ENCODE data around the gene PLEKHJ1. TPM values are rescaled to one million over a fixed set of nuclear protein-coding genes. Genes with fewer than 3 reads are reported as not detected.

Gene PLEKHJ1
- total and polyA plus RNA-seq, 2 of the 8 experiments (the other 6 are each of a cell fraction or from before 2014, with no cell fraction given): 135 to 187 TPM

DNA sequence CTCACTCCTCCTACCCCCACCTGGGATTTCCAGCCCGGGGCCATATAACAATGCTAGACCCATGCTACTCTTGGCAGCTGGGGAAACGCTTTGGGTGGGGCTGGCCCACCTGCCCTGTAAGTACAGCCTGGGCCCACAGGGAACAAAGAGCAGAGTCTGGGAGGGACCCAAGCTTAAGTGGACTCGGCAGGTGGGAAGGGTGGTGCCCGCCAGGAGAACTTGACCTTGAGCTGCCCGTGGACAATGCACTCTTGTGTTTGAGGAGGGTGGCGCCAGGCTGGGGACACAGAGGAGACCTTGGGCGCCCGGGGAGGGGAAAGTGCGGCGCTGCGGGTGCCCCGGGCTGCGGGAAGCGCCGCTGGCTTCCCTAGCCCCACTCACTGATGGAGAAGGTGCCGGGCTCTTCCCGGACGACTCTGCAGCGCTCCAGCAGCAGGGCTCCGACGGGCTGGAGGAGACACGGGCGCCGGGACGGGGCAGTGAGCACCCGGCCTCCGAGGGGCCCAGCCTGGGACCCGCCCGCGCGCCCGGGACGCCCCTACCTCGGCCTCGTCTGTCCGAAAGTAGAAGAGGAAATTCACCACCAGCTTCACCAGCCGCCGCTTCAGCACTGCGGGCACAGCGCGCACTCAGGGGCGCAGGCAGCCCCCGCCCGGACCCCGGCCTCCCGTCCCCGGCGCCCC, 607 bp downstream of the PLEKHJ1 start:
- H3K4me1 ChIP-seq (replicated peaks in 1 of 4; ENCODE audit: control insufficient read depth in 3 of 4, insufficient read depth in 4 of 4, low read length in 3 of 4): peaks cover 0 to 19% (median 10%) of the 10 kb centered on the region in 4 experiments; a peak in 6 of 7 replicates
- no peaks in the 10 kb centered on the region for H3K27me3 ChIP-seq (replicated peaks in 1 of 4; ENCODE audit: control insufficient read depth in 3 of 4, extremely low read depth in 1 of 4, insufficient read depth in 3 of 4, low read length in 3 of 4)
- H2BK20ac ChIP-seq (ENCODE audit: low read length): no peak overlapping the region
- peak overlapping the region; percentile 69 for H3K56ac ChIP-seq (replicated peaks; ENCODE audit: insufficient read length, low read depth, low read length)
- peak overlapping the region; percentile 34 for H4K91ac ChIP-seq (replicated peaks; ENCODE audit: insufficient read length, low read length)
- H3K4me3 ChIP-seq (ENCODE audit: extremely low read depth in 1 of 4, insufficient read depth in 2 of 4, low read depth in 3 of 4, low read length in 4 of 4): peak overlapping the region; percentile 56 to 86 (median 79)
- ChIA-PET CTCF (ENCODE audit: partially characterized antibody) (interaction anchor here (0.7 to 1.5 kb wide), 15 partner anchors 10 to 90 kb away, joined by 3 to 8 read pairs (median 4); no protein-coding TSS in a partner anchor), POLR2A (ENCODE audit: partially characterized antibody) (interaction anchor here (0.7 to 4.7 kb wide), 20 partner anchors 9 to 150 kb away, joined by 3 to 52 read pairs (median 3); partner anchors contain the start of genes AMH and DOT1L)
- H4K8ac ChIP-seq (ENCODE audit: extremely low read depth, insufficient read depth, low read length): peak overlapping the region; percentile 86; the same call in 1 of the 2 replicates
- H2BK5ac ChIP-seq (ENCODE audit: low read depth, low read length): no peak overlapping the region
- H3K23ac ChIP-seq (ENCODE audit: insufficient read length): no peak overlapping the region
- H3K4ac ChIP-seq (replicated peaks; ENCODE audit: insufficient read length, low read depth, low read length): no peak overlapping the region
- H2AFZ ChIP-seq (ENCODE audit: low read length): no peak overlapping the region
- WGBS, 2 experiments (ENCODE audit: extremely low coverage in 1 of 2, insufficient coverage in 1 of 2, insufficient read length in 1 of 2, insufficient replicate concordance in 2 of 2, low coverage in 1 of 2, low lambda C conversion rate in 2 of 2, missing lambda C conversion rate in 1 of 2): 3% methylated on average over 28 of the region's 48 CpGs; no CpG with 5 or more reads in 1 of the 2 experiments
- peak overlapping the region; percentile 95 for H3K18ac ChIP-seq (ENCODE audit: extremely low read depth, low read length)
- 0 out of 2 replicates have a peak overlapping the region, but pooled peaks have one; percentile 22 for H3K27ac ChIP-seq (ENCODE audit: low read depth, low read length)
- no peak overlapping the region for H2BK120ac ChIP-seq (replicated peaks; ENCODE audit: low read depth, low read length)
- peaks cover 10 to 26% of the 10 kb centered on the region in 2 experiments for H4K20me1 ChIP-seq (replicated peaks in 1 of 2; ENCODE audit: control insufficient read depth in 1 of 2, insufficient read depth in 2 of 2, low read length in 2 of 2)
- peak overlapping the region; percentile 70 for H4K5ac ChIP-seq (ENCODE audit: insufficient read length, low read depth, low read length)
- H3K36me3 ChIP-seq (ENCODE audit: control insufficient read depth in 2 of 4, insufficient read depth in 4 of 4, low read length in 3 of 4): peaks cover 0 to 15% (median 7%) of the 10 kb centered on the region in 4 experiments; a peak in 5 of 8 replicates
- peaks cover 25 to 50% of the 10 kb centered on the region in 2 experiments for H3K79me2 ChIP-seq (ENCODE audit: control insufficient read depth in 1 of 2, insufficient read depth in 2 of 2, low read length in 2 of 2)
- no peak overlapping the region for H2BK12ac ChIP-seq (ENCODE audit: low read depth, low read length)
- peaks cover 13% of the 10 kb centered on the region for H3K79me1 ChIP-seq (ENCODE audit: low read depth, low read length)
- FAIRE-seq (no peak), DNase-seq (ENCODE audit: low read depth in 1 of 2, low spot score in 2 of 2) (peak in 1 of 2 experiments; percentile 62)
- peaks cover 9% of the 10 kb centered on the region; the same call in 1 of the 2 replicates for H3K23me2 ChIP-seq (ENCODE audit: low read depth, low read length)
- H3K14ac ChIP-seq (ENCODE audit: insufficient read length): no peak overlapping the region
- H3K9me3 ChIP-seq (ENCODE audit: insufficient read depth in 2 of 2, low read depth in 1 of 2, low read length in 1 of 2): no peaks in the 10 kb centered on the region
- H2AK5ac ChIP-seq (ENCODE audit: low read depth, low read length): no peak overlapping the region; the same call in 1 of the 2 replicates
- no peak for TF ChIP-seq POU5F1 (IDR thresholded peaks at IDR 0.05; ENCODE audit: low read depth, low read length)
- no peak for TF ChIP-seq CHD1 (IDR thresholded peaks at IDR 0.05; ENCODE audit: low read depth, low read length)
- TF ChIP-seq POLR2A (IDR thresholded peaks at IDR 0.05; ENCODE audit: control extremely low read depth in 1 of 2, low read depth in 2 of 2, low read length in 2 of 2): no peak
- no peak for TF ChIP-seq BACH1 (IDR thresholded peaks at IDR 0.05; ENCODE audit: low read length)
- no peak for TF ChIP-seq CHD2 (IDR thresholded peaks at IDR 0.05; ENCODE audit: low read length)
- no peak for TF ChIP-seq POLR2AphosphoS5 (IDR thresholded peaks at IDR 0.05; ENCODE audit: low read depth, low read length)
- TF ChIP-seq FOSL1 (IDR thresholded peaks at IDR 0.05; ENCODE audit: insufficient read depth, low read depth, low read length): no peak
- no peak for TF ChIP-seq SRF (IDR thresholded peaks at IDR 0.05; ENCODE audit: low read depth, low read length)
- TF ChIP-seq SIRT6 (IDR thresholded peaks at IDR 0.05; ENCODE audit: low read length): no peak
- TF ChIP-seq NRF1 (IDR thresholded peaks at IDR 0.05; ENCODE audit: low read depth, low read length): no peak
- no peak; the same call in 1 of the 2 replicates for TF ChIP-seq GABPA (IDR thresholded peaks at IDR 0.05; ENCODE audit: borderline replicate concordance, insufficient read depth, low read length)
- no peak for TF ChIP-seq JUN (IDR thresholded peaks at IDR 0.05; ENCODE audit: low read depth, low read length)
- TF ChIP-seq SP1 (IDR thresholded peaks at IDR 0.05; ENCODE audit: low read depth, low read length): no peak
- no peak for TF ChIP-seq ZNF274 (IDR thresholded peaks at IDR 0.05; ENCODE audit: borderline replicate concordance, extremely low read depth, low read length)
- H3K9ac ChIP-seq (replicated peaks in 1 of 4; ENCODE audit: extremely low read depth in 1 of 4, low read depth in 3 of 4, low read length in 3 of 4): peak overlapping the region; percentile 53 to 93 (median 78); a peak in 6 of 7 replicates
- peak overlapping the region; percentile 69 to 93 for H3K4me2 ChIP-seq (ENCODE audit: insufficient read depth in 1 of 2, low read depth in 2 of 2, low read length in 2 of 2)
- no peak overlapping the region for H2BK15ac ChIP-seq (ENCODE audit: low read length)
